Measurements from ENCODE around the gene CEP170B.

DNA sequence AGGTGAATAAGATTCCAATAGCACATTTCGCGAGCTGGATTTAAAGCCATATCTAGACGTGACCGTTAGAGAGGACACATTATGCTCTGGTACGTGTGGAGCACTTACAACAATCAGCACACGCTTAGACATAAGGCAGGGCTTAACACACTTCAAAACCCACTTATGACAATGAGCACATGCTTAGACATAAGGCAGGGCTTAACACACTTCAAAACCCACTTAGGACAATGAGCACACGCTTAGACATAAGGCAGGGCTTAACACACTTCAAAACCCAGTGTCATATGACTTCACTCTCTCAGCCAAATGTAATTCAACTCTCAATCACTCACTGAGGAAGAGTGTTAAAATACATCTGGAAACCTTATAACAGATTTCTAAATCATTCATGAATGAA is 48.4 kb downstream of the CEP170B start:
- TF ChIP-seq, protein P1, sequence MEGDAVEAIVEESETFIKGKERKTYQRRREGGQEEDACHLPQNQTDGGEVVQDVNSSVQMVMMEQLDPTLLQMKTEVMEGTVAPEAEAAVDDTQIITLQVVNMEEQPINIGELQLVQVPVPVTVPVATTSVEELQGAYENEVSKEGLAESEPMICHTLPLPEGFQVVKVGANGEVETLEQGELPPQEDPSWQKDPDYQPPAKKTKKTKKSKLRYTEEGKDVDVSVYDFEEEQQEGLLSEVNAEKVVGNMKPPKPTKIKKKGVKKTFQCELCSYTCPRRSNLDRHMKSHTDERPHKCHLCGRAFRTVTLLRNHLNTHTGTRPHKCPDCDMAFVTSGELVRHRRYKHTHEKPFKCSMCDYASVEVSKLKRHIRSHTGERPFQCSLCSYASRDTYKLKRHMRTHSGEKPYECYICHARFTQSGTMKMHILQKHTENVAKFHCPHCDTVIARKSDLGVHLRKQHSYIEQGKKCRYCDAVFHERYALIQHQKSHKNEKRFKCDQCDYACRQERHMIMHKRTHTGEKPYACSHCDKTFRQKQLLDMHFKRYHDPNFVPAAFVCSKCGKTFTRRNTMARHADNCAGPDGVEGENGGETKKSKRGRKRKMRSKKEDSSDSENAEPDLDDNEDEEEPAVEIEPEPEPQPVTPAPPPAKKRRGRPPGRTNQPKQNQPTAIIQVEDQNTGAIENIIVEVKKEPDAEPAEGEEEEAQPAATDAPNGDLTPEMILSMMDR (IDR thresholded peaks at IDR 0.05) = no peak
- no peak for TF ChIP-seq EZH2 (IDR thresholded peaks at IDR 0.05; ENCODE audit: borderline replicate concordance, insufficient read depth, low read depth, low read length, poor library complexity, severe bottlenecking)
